ENCODE measurements around the gene ACAT2.

GRCh38 chr6:159809149-159809548 is 47.3 kb downstream of the ACAT2 start:
- no peak for TF ChIP-seq CTCF (conservative IDR thresholded peaks at IDR 0.05)
- no peak for TF ChIP-seq ZFX (IDR thresholded peaks at IDR 0.05)
